Fibroblast of skin of right quadriceps (primary cell): ENCODE data around the gene BPIFB3.
A peak's percentile ranks its signal among the peaks of the same experiment; 100 is the strongest.

Experiments
- DNase-seq: peaks from one replicate; pipeline ENCODE4 v3.0.0-alpha.2; 2013

Gene BPIFB3

DNA sequence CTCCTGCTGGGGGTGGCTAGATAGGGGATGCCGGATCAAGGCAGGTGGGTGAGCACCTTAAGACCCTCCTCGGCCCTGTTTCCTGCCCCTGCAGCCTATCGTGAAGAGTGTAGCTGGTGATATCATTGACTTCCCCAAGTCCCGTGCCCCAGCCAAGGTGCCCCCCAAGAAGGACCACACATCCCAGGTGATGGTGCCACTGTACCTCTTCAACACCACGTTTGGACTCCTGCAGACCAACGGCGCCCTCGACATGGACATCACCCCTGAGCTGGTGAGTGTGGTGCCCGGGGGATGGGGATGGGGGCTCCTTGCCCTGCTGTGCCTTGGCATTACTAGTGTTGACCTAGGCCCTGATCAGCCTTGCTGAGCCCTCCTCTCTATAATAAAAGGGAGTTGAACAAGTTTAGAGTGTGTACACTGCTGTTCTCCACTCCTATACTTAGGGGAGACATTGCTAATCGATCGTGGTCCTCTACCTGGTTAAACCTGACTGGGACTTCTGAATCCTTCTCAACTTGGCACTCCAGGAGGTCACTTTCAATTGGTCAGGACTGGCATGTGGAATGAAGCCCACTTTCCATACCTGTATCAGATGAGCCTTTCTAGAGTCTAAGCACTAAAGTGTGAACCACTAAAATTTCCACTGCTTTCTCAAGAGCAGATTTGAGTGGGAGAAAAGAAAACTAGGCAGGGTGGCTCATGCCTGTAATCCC lies 11.0 kb downstream of the BPIFB3 start:
- DNase-seq: no peak

DNA sequence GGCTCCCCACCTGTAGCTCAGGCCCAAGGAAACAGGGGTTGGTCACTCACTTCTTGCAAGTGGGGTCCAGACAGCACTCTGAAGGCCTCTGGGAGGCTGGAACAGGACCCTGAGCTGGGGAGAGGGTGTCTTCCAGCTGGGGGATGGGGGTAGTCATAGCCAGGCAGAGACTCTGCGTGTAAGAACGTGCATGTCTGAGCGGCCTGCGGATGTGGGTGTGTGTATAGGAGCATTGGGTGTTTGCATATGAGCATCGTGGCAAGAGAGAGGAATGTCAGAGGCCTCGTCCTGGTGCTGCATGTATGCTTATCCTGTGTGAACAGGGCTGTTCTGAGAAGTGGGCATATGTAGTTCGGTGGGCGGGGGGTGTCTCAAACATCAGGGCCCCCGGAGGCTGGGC lies 12.1 kb downstream of the BPIFB3 start:
- no peak for DNase-seq

DNA sequence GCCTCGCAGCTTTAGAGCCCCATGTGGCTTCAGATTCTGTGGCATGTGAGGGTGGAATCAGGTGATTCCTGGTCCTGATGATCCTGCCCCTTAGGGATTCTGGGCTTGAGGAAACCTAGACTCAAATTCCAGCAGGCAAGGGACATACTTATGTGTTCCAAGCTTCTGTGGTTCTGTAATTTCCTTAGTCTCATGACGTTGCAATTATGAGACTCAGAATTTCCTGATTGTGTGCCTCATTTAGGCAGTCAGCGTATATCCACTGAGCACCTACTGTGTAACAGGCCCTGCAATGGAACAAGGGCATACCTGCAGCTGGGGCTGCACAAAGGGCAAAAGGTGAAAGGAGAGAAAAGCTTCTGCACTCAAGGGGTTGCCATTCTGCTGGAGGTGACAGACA lies 14.1 kb downstream of the BPIFB3 start:
- no peak for DNase-seq

DNA sequence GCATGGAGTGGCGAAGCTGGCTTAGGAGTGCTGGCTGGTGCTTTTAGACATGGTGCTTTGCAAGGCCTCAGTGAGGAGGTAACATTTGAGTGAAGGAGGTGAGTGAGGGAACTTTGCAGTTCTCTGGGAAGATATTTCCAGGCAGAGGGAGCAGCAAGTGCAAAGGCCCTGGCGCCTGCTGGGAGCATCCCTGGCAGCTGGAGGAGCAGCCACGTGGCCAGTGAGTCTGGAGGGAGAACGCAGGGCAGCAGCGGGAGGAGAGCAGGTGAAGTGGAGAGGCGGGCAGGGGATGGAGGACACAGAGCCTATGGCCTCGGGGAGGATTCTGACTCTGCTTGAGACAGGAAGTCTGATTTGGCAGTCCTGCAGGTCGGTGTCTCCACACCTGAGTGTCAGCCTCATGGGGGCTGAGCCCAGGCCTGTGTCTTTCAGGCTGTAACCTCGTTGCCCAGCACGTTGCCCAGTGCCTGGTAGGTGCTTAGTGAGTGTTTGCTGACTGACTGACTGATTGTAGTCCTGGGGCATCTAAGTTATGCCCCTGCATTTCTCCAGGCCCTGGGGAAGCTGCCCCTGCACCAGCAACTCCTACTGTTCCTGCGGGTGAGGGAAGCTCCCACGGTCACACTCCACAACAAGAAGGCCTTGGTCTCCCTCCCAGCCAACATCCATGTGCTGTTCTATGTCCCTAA lies 14.7 kb downstream of the BPIFB3 start:
- no peak for DNase-seq

DNA sequence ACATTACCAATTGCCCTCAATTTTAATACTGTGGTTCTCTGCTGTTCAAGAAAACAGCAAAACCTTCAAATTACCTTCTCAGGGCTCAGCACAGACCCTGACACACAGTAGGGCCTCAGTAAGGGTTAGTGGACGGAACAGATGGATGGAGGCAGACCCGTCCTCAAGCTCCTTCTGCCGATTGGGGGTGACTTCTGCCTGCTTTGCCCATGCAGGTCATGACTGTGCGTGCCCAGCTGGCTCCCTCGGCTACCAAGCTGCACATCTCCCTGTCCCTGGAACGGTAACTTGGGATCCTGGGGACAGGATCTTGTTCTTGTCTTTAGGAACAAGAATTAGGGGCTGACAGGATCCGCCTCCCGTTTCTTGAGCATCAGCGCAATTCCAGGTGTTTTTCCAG lies 16.0 kb downstream of the BPIFB3 start:
- DNase-seq: no peak

DNA sequence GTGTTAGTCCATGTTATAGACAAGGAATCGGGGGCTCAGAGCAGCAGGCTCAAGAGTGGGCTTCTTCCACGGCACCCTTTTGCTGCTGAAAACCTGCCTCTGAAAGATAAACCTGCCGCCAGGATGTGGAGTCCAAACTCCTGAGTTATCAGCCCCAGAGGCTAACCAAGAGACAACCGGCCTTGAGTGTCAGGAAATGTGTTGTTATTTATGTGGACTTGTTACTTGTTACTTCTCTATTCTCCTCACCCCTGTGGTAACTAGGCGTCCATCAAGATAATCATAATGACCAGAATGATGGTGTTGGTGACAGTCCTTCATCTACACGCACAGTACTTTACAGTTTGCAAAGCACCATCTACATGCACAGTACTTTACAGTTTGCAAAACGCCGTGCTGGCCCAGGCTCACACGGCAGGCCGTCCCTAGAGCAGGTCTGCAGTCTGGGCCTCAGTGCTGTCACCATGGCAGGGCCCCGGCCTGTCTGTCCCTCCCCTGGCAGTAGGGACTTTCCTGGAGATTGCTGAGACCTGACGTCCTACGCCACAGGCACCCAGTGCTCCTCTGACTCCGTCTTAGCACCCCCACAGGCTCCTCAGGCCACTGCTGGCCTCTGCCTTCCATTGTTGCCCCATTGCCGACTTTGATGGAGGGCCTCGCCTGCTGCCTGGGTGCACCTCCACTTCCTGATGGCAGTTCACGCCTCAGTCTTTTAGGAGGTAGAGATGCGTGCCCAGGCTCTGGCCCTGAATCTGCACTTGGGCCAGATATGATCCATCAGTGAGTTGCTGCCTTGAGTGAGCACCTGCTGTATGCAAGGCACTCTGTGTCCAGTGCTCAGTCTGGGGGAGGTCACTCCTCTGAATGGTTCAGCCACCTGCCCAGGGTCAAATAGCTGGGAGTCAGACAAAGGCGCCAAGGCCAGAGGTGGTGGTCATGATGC lies 16.7 kb downstream of the BPIFB3 start:
- DNase-seq: no peak

DNA sequence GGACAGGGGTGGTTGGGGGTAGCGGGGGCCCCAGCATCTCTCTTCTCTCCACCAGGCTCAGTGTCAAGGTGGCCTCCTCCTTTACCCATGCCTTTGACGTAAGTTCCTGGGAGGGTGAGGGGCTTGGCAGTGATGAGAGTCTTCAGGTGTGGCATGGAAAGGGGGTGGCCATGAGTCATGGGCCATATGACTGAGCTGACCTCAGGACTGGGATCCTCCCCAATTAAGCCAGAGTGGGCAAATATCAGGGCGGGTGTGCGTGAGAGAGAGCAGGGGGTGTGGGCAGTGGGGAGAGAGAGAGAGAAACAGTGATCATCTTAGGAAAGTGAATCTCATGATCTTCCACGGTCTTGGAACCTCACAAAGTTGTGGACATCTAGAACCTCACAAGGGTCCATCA lies 17.5 kb downstream of the BPIFB3 start:
- no peak for DNase-seq

DNA sequence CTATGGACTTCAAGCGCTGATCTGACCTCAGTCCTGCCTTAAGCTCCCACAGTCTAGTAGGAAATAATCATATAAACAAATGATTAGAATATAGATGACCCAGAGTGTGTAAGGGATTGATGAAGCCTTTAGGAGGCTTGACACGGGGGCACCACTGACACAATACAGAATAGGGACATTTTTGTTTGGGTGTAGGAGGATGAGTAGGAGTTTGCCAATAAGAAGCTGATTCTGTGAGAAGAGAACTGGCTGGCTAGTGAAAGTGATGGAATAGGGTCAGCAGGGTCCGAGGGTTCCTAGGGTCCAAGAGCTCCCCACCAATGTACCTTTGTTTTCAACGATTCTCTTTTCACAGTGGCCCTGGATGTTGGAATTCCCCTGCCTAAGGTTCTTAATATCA lies 18.7 kb downstream of the BPIFB3 start:
- DNase-seq: no peak

DNA sequence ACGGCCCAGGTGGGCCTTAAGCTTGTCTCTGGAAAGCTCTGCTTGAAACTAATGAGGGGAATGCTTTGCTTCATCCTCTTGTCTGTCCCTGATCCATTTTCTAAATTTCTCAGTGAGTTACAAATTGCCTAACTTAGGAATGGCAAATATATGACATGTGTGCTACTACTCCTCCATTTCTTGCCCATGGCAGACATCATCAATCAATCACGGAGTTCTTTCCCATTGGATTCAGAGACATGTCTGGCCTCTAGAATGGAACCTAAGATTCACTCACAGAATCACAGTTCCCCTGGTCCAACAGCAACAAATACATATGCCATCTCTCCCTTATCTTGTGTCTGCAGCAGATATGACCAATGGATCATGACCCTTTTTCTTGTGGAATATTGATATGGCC lies 19.1 kb downstream of the BPIFB3 start:
- DNase-seq: no peak

DNA sequence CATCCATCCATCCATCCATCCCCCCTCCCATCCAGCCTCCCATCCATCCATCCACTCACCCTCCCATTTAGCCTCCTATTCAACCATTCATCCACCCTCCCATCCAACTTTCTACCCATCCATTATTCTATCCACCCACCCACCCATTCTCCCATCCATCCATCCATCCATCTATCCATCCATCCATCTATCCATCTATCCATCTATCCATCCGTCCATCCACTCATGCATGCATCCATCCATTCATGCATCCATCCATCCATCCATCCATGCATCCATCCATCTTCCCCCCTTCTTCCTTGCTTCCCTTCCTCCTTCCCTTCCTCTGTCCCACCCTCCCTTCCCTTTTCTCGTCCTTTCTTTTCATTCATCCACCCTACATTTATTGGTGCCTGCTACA lies 21.0 kb downstream of the BPIFB3 start:
- DNase-seq: no peak

DNA sequence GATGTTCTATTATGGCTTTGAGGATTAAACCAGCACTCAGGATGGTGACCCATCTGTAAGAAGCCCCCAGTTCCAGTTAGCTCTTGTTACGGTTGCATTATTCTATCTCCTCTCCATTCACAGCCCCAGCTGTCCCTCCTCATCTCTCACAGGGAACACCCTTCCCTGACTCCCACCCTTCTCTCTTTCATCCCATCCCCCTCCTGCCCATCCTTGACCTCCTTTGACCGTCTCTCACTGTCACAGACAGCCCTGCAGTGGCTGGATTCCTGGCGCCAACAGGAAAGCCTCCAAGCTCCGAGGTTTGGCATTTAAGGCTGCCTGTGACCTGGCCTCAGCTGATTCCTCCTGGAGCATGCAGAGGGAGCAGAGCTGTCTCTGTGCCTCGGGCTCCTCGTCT lies 21.6 kb downstream of the BPIFB3 start:
- DNase-seq: no peak

DNA sequence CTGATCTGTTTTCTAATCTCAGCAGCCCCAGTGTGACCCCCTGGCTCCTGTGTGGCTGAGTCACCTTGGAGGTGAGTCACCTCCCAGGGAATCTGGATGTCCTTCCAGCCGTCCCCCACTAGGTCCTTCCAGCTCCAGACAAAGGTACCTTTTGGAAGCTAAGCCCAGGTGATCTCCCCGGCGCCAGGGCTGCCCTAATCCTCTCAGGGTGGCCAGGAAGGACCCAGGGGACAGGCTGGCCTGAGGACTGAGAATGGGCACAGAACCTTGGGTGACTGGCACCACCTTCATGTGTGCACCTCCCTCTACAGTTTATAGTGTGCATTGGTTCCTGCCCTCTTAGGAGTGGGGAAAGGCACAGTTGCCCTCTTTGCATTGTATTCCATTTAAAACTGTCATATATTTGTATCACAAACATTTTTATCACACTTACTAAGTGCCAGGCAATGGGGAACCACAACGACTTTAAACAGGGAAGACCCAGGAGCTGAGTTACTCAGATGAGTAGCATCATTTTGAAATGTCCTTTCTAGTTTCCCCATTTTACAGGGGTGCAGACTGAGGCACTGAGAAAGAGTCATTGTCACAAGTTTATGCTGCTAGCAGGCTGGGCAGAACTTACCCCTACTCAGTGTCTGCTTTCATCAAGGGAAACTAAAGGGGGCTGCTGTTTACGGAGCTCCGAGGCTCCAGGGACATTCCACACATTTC lies 23.1 kb downstream of the BPIFB3 start:
- DNase-seq: no peak

DNA sequence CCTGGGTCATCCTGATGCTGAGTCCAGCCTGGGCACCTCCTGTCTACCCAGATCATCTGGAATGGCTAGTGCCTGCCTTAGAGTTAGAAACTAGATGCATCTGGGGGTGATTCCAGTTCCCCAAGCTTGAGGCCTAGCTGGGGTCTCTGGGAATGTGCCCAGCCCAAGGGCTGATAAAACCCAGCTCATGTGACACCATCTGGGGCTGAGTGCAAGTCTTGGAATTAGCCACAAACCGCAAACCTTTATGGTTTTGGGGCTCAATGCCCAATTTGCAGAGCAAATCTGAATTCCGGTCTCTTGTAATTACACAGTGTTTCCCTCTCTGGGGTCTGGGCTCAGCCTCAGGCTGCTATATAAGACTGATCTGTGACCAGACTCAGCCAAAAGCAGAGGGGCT lies 25.6 kb downstream of the BPIFB3 start, which contains the start of gene BPIFB4:
TSS of gene BPIFB4 (plus strand) at position 385 of the 400 bp plus-strand sequence. CDS start 1,884 bp downstream, outside the sequence.
- peak; percentile 69 for DNase-seq

DNA sequence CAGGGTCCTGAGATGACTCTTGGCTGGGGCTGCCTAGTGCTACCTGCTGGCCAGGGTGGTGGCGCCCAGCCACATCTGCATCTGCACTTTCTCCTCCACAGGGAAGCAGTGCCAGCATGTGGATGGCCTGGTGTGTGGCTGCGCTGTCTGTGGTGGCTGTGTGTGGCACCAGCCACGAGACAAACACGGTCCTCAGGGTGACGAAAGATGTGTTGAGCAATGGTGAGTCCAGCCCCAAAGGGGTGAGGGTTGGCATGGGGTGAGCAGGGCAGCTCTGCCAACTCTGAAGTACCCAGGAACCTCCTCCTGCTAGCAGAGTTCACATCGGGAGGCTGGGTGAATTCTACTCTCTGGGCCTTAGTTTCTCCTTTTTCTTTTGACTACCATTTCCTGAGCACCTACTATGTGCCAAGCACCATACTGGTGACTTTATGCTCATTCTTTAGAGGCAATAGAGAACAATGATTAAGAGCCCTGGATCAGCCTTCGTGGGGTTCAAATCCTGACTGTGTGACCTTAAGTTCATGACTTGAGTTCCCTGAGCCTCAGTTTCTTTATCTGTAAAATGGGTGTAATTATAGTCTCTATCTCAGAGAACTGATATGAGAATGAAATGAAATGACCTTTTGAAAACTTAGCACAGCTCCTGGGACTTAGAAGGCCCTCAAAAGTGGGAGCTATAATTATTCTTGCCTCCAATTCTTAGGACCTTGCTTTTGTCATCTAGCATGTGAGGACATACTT lies 27.9 kb downstream of the BPIFB3 start:
- DNase-seq: no peak

DNA sequence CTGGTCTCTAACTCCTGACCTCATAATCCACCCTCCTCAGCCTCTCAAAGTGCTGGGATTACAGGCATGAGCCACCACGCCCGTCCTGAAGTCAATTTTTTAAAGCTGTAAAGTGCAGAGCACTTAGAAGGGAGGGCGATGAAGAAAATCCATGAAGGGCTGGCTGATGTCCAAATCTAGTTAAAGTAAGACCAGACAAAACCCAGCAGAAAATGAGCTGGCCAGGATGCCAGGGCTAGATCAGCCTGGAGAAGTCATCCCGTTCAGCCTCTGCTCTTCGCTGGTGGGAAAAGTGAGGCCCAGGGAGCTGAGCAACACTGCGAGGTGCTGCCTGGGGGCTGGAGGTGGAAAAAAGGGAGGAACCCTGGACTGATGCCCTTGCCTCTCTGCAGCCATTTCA lies 28.8 kb downstream of the BPIFB3 start:
- no peak for DNase-seq

DNA sequence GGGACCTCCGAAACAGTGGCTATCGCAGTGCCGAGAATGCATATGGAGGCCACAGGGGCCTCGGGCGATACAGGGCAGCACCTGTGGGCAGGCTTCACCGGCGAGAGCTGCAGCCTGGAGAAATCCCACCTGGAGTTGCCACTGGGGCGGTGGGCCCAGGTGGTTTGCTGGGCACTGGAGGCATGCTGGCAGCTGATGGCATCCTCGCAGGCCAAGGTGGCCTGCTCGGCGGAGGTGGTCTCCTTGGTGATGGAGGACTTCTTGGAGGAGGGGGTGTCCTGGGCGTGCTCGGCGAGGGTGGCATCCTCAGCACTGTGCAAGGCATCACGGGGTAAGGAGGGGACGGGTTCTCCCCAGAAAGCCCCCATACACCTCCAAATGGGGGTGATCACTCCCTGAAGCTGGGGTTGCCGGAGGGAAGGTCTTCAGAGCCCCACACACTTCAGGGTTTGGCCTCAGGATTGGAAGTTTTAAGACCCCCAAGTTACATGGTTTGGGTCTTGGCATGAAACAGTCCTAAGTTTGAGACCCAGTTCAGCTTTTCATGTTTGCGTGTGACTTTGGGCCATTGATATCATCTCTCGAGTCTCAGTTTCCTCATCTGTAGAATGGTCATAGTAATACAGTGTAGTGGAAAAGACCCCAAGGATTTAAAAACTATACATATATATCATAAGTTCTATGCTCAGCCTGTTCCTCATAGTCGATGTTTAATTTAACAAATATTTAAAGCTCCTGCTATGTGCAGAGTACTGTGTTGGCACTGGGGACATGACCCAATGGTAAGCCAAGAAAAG lies 30.0 kb downstream of the BPIFB3 start:
- DNase-seq: no peak

DNA sequence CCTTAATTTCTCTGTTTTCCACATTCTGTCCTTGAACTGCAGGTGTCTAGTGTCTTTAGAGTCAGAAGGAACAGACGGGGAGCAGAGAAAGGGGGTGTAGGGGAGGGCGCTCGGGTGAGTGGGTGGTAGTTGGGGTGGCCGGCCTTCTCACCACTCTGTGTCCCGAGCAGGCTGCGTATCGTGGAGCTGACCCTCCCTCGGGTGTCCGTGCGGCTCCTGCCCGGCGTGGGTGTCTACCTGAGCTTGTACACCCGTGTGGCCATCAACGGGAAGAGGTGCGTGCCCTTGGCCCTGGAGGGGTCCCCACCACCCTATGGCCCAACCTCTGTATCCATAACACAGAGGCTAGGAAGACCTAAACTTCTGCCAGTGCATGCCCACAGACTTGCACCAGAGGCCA lies 31.0 kb downstream of the BPIFB3 start:
- DNase-seq: no peak

DNA sequence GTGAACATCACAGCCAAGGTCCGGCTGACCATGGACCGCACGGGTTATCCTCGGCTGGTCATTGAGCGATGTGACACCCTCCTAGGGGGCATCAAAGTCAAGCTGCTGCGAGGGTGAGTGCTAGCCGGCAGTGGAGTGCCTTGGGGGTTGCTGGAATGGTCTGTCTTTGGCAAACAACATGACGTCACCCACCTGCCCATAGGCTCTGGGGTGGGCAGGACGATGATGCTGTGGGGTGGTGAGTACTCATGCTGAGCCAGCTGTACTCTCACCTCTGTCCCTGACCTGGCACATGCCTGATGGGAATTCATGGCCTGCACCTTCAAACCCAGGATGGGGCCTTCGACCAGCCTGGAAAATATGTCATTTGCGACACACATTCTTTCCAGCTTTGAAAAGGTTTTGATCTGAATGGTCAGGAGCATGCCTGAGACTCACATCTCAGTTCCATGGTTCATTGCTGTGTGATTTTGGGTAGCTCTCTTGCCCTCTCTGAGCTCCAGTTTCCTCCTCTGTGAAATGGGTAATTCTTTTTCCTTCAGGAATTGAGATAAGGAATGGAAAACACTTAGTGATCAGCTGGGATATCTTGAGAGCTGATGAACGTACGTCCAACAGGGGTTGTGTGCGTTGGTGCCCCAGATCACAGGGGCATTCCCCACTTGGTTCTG lies 32.5 kb downstream of the BPIFB3 start:
- DNase-seq: no peak

DNA sequence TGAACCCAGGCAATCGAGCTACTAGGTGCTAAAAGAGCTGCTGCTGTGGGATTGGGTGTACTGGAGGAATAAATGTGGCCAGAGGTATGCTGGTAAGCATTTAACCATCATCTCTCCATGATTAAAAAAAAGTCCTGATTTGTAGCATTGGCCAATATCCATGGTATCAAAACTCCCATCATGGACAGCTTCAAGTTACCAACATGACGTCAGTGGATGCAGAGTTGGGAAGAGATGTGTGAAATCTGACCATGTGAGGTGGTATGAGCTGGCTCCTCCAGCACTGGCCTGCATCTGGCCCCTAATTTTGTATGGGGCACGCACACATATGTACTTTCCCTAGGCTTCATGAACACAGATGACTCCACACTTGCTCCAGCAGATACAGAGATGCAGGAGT lies 37.4 kb downstream of the BPIFB3 start:
- DNase-seq: no peak

DNA sequence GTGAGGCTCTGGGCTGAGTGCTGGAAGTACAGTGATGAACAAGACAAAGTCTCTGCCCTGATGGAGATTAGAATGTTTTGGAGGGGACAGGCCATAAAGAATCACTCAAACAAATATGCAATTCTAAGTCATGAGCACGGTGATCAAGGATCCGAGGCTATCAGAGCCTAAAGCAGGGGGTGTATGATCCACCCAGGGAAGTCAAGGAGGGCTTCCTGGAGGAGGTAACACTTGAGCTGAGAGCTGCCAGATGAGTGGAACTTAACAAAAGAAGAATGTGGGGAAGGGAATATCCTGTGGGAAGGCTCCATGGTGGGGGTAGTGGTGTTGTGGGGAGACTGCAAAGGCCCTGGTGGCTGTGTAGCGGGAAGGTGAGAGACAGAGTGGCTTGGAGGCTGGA lies 38.0 kb downstream of the BPIFB3 start:
- DNase-seq: no peak

DNA sequence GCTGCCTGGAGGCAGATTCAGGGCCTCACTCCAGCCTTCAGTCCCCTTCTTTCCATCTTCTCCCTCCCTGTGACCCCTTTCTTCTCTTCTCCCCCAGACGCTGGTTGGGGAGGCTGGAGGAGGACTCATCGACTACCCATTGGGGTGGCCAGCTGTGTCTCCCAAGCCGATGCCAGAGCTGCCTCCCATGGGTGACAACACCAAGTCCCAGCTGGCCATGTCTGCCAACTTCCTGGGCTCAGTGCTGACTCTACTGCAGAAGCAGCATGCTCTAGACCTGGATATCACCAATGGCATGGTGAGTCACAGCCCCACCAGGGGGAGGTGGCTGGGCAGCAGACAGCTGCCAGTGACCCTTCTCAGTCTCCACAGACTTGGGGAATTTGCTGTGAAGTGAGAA lies 38.7 kb downstream of the BPIFB3 start:
- no peak for DNase-seq
